ENCODE results near the gene VDAC2. TPM values are rescaled to one million over a fixed set of nuclear protein-coding genes. Genes with fewer than 3 reads are reported as not detected.

The VDAC2 gene
- total and polyA plus RNA-seq, 2 experiments from 2014 or later, result 242 to 311 TPM

DNA sequence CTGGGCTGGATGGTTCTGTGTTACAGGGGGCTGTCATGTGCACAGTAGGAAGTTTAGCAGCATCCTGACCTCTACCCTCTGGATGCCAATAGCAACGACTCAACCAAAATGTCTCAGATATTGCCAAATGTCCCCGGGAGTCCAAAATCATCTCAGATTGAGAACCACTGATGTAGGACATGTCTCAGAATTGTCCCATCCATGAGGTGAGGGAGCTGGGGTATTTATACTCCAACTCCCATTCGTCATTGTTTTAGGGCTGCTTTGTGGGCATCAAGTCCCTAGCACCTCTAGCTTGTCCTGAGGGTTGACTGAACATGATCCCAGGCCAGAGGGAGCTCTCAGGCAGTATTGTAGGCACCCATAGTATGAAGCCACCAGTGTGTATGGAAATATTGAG is 50.4 kb downstream of the VDAC2 start (continued):
- TF ChIP-seq, protein P1, sequence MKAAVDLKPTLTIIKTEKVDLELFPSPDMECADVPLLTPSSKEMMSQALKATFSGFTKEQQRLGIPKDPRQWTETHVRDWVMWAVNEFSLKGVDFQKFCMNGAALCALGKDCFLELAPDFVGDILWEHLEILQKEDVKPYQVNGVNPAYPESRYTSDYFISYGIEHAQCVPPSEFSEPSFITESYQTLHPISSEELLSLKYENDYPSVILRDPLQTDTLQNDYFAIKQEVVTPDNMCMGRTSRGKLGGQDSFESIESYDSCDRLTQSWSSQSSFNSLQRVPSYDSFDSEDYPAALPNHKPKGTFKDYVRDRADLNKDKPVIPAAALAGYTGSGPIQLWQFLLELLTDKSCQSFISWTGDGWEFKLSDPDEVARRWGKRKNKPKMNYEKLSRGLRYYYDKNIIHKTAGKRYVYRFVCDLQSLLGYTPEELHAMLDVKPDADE (IDR thresholded peaks at IDR 0.05), result no peak
- no peak for TF ChIP-seq STAT1 (IDR thresholded peaks at IDR 0.05; ENCODE audit: unreplicated experiment)
- no peak for TF ChIP-seq EZH2phosphoT487 (IDR thresholded peaks at IDR 0.05; ENCODE audit: unreplicated experiment)
- TF ChIP-seq, protein P2, sequence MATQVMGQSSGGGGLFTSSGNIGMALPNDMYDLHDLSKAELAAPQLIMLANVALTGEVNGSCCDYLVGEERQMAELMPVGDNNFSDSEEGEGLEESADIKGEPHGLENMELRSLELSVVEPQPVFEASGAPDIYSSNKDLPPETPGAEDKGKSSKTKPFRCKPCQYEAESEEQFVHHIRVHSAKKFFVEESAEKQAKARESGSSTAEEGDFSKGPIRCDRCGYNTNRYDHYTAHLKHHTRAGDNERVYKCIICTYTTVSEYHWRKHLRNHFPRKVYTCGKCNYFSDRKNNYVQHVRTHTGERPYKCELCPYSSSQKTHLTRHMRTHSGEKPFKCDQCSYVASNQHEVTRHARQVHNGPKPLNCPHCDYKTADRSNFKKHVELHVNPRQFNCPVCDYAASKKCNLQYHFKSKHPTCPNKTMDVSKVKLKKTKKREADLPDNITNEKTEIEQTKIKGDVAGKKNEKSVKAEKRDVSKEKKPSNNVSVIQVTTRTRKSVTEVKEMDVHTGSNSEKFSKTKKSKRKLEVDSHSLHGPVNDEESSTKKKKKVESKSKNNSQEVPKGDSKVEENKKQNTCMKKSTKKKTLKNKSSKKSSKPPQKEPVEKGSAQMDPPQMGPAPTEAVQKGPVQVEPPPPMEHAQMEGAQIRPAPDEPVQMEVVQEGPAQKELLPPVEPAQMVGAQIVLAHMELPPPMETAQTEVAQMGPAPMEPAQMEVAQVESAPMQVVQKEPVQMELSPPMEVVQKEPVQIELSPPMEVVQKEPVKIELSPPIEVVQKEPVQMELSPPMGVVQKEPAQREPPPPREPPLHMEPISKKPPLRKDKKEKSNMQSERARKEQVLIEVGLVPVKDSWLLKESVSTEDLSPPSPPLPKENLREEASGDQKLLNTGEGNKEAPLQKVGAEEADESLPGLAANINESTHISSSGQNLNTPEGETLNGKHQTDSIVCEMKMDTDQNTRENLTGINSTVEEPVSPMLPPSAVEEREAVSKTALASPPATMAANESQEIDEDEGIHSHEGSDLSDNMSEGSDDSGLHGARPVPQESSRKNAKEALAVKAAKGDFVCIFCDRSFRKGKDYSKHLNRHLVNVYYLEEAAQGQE (IDR thresholded peaks at IDR 0.05; ENCODE audit: unreplicated experiment), result no peak
- TF ChIP-seq POLR2AphosphoS5 (IDR thresholded peaks at IDR 0.05; ENCODE audit: low read depth), result no peak
- no peak for TF ChIP-seq ZNF331 (CRISPR knock-in tag; IDR thresholded peaks at IDR 0.05; ENCODE audit: low read depth)
- TF ChIP-seq, protein P3, sequence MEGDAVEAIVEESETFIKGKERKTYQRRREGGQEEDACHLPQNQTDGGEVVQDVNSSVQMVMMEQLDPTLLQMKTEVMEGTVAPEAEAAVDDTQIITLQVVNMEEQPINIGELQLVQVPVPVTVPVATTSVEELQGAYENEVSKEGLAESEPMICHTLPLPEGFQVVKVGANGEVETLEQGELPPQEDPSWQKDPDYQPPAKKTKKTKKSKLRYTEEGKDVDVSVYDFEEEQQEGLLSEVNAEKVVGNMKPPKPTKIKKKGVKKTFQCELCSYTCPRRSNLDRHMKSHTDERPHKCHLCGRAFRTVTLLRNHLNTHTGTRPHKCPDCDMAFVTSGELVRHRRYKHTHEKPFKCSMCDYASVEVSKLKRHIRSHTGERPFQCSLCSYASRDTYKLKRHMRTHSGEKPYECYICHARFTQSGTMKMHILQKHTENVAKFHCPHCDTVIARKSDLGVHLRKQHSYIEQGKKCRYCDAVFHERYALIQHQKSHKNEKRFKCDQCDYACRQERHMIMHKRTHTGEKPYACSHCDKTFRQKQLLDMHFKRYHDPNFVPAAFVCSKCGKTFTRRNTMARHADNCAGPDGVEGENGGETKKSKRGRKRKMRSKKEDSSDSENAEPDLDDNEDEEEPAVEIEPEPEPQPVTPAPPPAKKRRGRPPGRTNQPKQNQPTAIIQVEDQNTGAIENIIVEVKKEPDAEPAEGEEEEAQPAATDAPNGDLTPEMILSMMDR (conservative IDR thresholded peaks at IDR 0.05; ENCODE audit: low read depth in 2 of 2), result no peak
- TF ChIP-seq ZNF114 (CRISPR knock-in tag; IDR thresholded peaks at IDR 0.05), result no peak
- no peak for TF ChIP-seq EZH2 (IDR thresholded peaks at IDR 0.05; ENCODE audit: low read depth, unreplicated experiment)
- no peak for TF ChIP-seq JUNB (IDR thresholded peaks at IDR 0.05; ENCODE audit: unreplicated experiment)

DNA sequence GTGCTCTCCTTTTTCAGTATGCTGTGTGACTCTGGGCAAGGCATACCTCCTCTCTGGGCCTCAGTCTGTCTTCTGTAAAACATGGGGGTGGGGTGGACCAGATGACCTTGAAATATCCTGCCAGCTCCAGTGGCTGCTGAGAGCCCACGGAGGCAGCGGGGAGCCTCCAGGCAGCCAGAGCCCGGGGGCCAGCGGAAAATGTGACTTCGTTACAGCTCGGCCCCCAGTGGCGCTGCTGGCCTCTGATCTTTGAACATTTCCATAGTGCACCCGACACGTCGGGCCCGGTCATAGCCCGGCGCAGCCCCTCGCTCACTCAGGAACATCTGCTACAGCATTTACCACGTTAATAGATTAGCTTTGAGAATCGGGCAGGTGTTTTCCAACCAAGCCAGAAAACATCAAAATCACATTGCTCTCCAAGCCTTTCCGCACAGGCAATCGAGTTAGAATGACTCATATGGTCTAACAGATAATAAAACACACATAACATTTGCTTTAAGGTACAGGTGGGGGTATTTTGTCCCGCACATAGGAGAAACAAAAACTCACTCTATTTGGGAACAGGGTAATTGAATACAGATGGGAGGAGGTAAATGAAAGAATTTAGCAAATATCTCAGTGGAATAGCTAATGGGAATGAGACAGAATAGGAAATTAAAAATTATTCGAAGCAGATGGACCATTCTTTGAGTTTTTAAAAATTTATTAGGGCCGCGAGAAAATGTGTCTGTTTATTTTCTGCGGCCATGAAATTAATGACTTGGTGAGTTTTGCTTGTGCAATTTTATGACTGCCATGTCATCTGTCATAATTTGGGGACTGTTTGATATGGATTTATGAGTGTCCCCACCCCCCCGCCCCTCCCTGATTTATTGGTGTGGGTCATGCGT is 51.5 kb downstream of the VDAC2 start:
- no peak overlapping the region for H3K27ac Mint-ChIP-seq
- no peaks in the 10 kb centered on the region for H3F3A ChIP-seq (replicated peaks; ENCODE audit: low read depth)
- DNase-seq (ENCODE audit: low spot score), result no peak
- no peak for TF ChIP-seq JUNB (IDR thresholded peaks at IDR 0.05; ENCODE audit: unreplicated experiment)
- no peak for TF ChIP-seq ZNF114 (CRISPR knock-in tag; IDR thresholded peaks at IDR 0.05)
- TF ChIP-seq, protein P2 (IDR thresholded peaks at IDR 0.05; ENCODE audit: unreplicated experiment), result no peak
- TF ChIP-seq CREB1 (CRISPR knock-in tag; IDR thresholded peaks at IDR 0.05; ENCODE audit: low read depth), result no peak
- TF ChIP-seq, protein P1 (IDR thresholded peaks at IDR 0.05), result no peak
- TF ChIP-seq NANOG (IDR thresholded peaks at IDR 0.05; ENCODE audit: borderline replicate concordance), result no peak
- TF ChIP-seq ZNF331 (CRISPR knock-in tag; IDR thresholded peaks at IDR 0.05; ENCODE audit: low read depth), result no peak
- TF ChIP-seq STAT1 (IDR thresholded peaks at IDR 0.05; ENCODE audit: unreplicated experiment), result no peak
- TF ChIP-seq EZH2 (IDR thresholded peaks at IDR 0.05; ENCODE audit: low read depth, unreplicated experiment), result no peak

More for the DNA sequence above, 51.5 kb downstream of the VDAC2 start:
- Histone ChIP-seq H3K4me2 (no peak overlapping the region), H4K20me1 (replicated peaks; ENCODE audit: insufficient read depth) (no peaks in the 10 kb centered on the region), H3K4me1 (ENCODE audit: insufficient read depth) (no peaks in the 10 kb centered on the region), H3K4me3 (no peak overlapping the region), H3K27ac (ENCODE audit: low read depth) (no peak overlapping the region), H3K36me3 (ENCODE audit: insufficient read depth) (no peaks in the 10 kb centered on the region), H2AFZ (no peak overlapping the region), H3K79me2 (replicated peaks; ENCODE audit: insufficient read depth) (no peaks in the 10 kb centered on the region), H3K27me3 (ENCODE audit: insufficient read depth) (no peaks in the 10 kb centered on the region), H3K9me2 (ENCODE audit: insufficient read depth) (no peaks in the 10 kb centered on the region)
- ATAC-seq, result no peak; the same call in 2 of the 3 replicates
- Mint-ChIP-seq H3K4me3 (no peak overlapping the region), H3K27me3 (ENCODE audit: insufficient read depth, low read depth, poor library complexity) (peaks cover 8% of the 10 kb centered on the region), H3K4me1 (peaks cover 3% of the 10 kb centered on the region; the same call in 2 of the 3 replicates), H3K36me3 (ENCODE audit: low read depth) (0 out of 3 replicates have a peak, but pooled peaks cover 2% of the 10 kb centered on the region), H3K9me3 (peaks cover 5% of the 10 kb centered on the region; the same call in 1 of the 3 replicates)

Data from GM23338 (cell line).